GM13976 (cell line): ENCODE results near the gene CACNA2D3.
"Not testable (repeated sequence)": the region's sequence is repeated elsewhere in the genome, so short reads cannot be mapped to it uniquely, and the experiment has no call there.

Source experiments
- DNase-seq: peaks from one replicate; pipeline ENCODE4 v3.0.0; 2012; ENCODE audit warnings: low spot score
- CTCF ChIP-seq: IDR thresholded peaks from 2 replicates; pipeline ENCODE4 v1.5.1; 2012; ENCODE audit warnings: borderline replicate concordance, mild to moderate bottlenecking; ENCODE audit not compliant: insufficient read depth; ENCODE audit errors: extremely low read depth, missing control alignments, control extremely low read depth
- in situ Hi-C: fragments of 300-500 bp; cut with MboI; formaldehyde crosslinking; loops from one replicate; pipeline ENCODE4 v1.12.0; 2022; ENCODE audit warnings: low sequenced_read_pairs, mixed read lengths, inconsistent platforms; ENCODE audit not compliant: unreplicated experiment

CACNA2D3 gene

GRCh38 chr3:54622678-54623077, 500.3 kb downstream of the CACNA2D3 start:
- TF ChIP-seq CTCF, result no peak
- no peak for DNase-seq
- in situ Hi-C loops, result no loop called here

GRCh38 chr3:54625805-54626787, 503.7 kb downstream of the CACNA2D3 start:
- in situ Hi-C loops, result no loop called here
- no peak for DNase-seq
- no peak for TF ChIP-seq CTCF

- in situ Hi-C loops, result no loop called here
- TF ChIP-seq CTCF, result no peak
- no peak for DNase-seq
Observed at GRCh38 chr3:54628888-54629441, 506.6 kb downstream of the CACNA2D3 start.

- DNase-seq, result no peak
- no peak for TF ChIP-seq CTCF
- in situ Hi-C loops, result no loop called here
Observed at GRCh38 chr3:54630101-54630623, 507.8 kb downstream of the CACNA2D3 start.

- in situ Hi-C loops, result not testable (repeated sequence)
Observed at GRCh38 chr3:54631001-54631400, 508.6 kb downstream of the CACNA2D3 start.

GRCh38 chr3:54631516-54632325, 509.4 kb downstream of the CACNA2D3 start:
- TF ChIP-seq CTCF, result no peak
- in situ Hi-C loops, result no loop called here
- no peak for DNase-seq

More at GRCh38 chr3:54631001-54631400, 508.6 kb downstream of the CACNA2D3 start:
- DNase-seq, result not testable (repeated sequence)
